Measurements from ENCODE around the gene RIMKLA. TPM values are rescaled to one million over a fixed set of nuclear protein-coding genes. Genes with fewer than 3 reads are reported as not detected.

Gene RIMKLA
- total and polyA plus RNA-seq, 7 donors, result 0.12 to 1.2 (median 1.0) TPM

- intact Hi-C loops (cut with DNase I), result loop anchor here (2.0 to 10.0 kb wide), 3 partner anchors 122 to 163 kb away; partner anchors contain the start of genes PPCS (in 1 of the 2) and ZMYND12 (in 1 of the 2)
- H3K36me3 ChIP-seq (ENCODE audit: insufficient read depth in 1 of 2, low read depth in 1 of 2), result no peaks in the 10 kb centered on the region
- H3K27ac ChIP-seq, result peak within 1 kb of the TSS; percentile 98
- H3K4me3 ChIP-seq, result peak within 1 kb of the TSS; percentile 97
- peaks cover 35% of the 10 kb centered on the region for H3K4me1 ChIP-seq
- WGBS, 3 donors, result 0 to 1% (median 0%) methylated on average over 22 to 79 of the region's 79 CpGs
- no peaks in the 10 kb centered on the region for H3K27me3 ChIP-seq (ENCODE audit: insufficient read depth in 3 of 3, low read length in 2 of 3)
- TF ChIP-seq CTCF (IDR thresholded peaks at IDR 0.05), result no peak
- no peaks in the 10 kb centered on the region for H3K9me3 ChIP-seq
- peak; percentile 93 to 96 (median 94) for ATAC-seq
- DNase-seq, result peak; percentile 94 to 97
Measured at GRCh38 chr1:42335050-42335808, 45.4 kb upstream of the RIMKLA start, which contains the start of gene FOXJ3. FOXJ3 (minus strand) TSS chr1:42335235; CDS start chr1:42311093, 24,142 bp downstream.

GRCh38 chr1:42335809-42336518, 44.6 kb upstream of the RIMKLA start:
- no peaks in the 10 kb centered on the region for H3K9me3 ChIP-seq
- H3K36me3 ChIP-seq (ENCODE audit: insufficient read depth in 1 of 2, low read depth in 1 of 2), result no peaks in the 10 kb centered on the region
- intact Hi-C loops (cut with DNase I), result loop anchor here (2.0 to 10.0 kb wide), 3 partner anchors 121 to 164 kb away; partner anchors contain the start of genes PPCS (in 1 of the 2) and ZMYND12 (in 1 of the 2)
- 7 to 12% (median 9%) methylated on average over 9 of the region's 9 CpGs for WGBS, 3 donors
- TF ChIP-seq CTCF (IDR thresholded peaks at IDR 0.05), result no peak
- H3K27ac ChIP-seq, result peak overlapping the region; percentile 98
- DNase-seq (peak in 1 of 2 donors; percentile 20), ATAC-seq (peak in 3 of 4 donors; percentile 1 to 33 (median 5))
- peaks cover 32% of the 10 kb centered on the region for H3K4me1 ChIP-seq
- no peaks in the 10 kb centered on the region for H3K27me3 ChIP-seq (ENCODE audit: insufficient read depth in 3 of 3, low read length in 2 of 3)
- peak overlapping the region; percentile 97 for H3K4me3 ChIP-seq

GRCh38 chr1:42336978-42337377, 43.6 kb upstream of the RIMKLA start:
- WGBS, 3 donors, result 62 to 70% (median 64%) methylated on average over 6 of the region's 6 CpGs
- no peak for ATAC-seq
- TF ChIP-seq CTCF (IDR thresholded peaks at IDR 0.05), result no peak

GRCh38 chr1:42340093-42340492, 40.5 kb upstream of the RIMKLA start:
- 61 to 70% (median 67%) methylated on average over 2 of the region's 2 CpGs for WGBS, 3 donors

More at GRCh38 chr1:42336978-42337377, 43.6 kb upstream of the RIMKLA start:
- Histone ChIP-seq H3K4me3 (no peak overlapping the region), H3K4me1 (peaks cover 25% of the 10 kb centered on the region), H3K27ac (no peak overlapping the region), H3K27me3 (ENCODE audit: insufficient read depth in 3 of 3, low read length in 2 of 3) (no peaks in the 10 kb centered on the region), H3K9me3 (no peaks in the 10 kb centered on the region), H3K36me3 (ENCODE audit: insufficient read depth in 1 of 2, low read depth in 1 of 2) (no peaks in the 10 kb centered on the region)
- intact Hi-C loops (cut with DNase I), result loop anchor here (5.0 to 10.0 kb wide), 2 partner anchors 162 to 165 kb away; no protein-coding TSS in a partner anchor
- DNase-seq, result no peak

More at GRCh38 chr1:42340093-42340492, 40.5 kb upstream of the RIMKLA start:
- no peak for TF ChIP-seq CTCF (IDR thresholded peaks at IDR 0.05)
- intact Hi-C loops (cut with DNase I), result loop anchor here in 1 of 2 donors (10.0 kb wide), 2 partner anchors 315 to 415 kb away; partner anchors contain the start of gene PPIH
- DNase-seq (no peak), ATAC-seq (no peak)
- Histone ChIP-seq H3K4me3 (no peak overlapping the region), H3K36me3 (ENCODE audit: insufficient read depth in 1 of 2, low read depth in 1 of 2) (no peaks in the 10 kb centered on the region), H3K27me3 (ENCODE audit: insufficient read depth in 3 of 3, low read length in 2 of 3) (peaks cover 0 to 1% (median 0%) of the 10 kb centered on the region in 3 donors), H3K4me1 (peaks cover 5% of the 10 kb centered on the region), H3K27ac (no peak overlapping the region), H3K9me3 (no peaks in the 10 kb centered on the region)

Measured in psoas muscle (tissue), 8 donors.